GM12878 (cell line): ENCODE results near the gene BRF1. TPM values are rescaled to one million over a fixed set of nuclear protein-coding genes. Genes with fewer than 3 reads are reported as not detected.

Experiments used
- ATAC-seq: fragments of 200-7000 bp; cut with Tn5 transposase; 3 replicates; pipeline ENCODE4 v1.9.1; 2020; ENCODE audit warnings: mild to moderate bottlenecking, moderate library complexity
- BruUV-seq: library from RNA; stranded (reverse); fragments of 400-500 nt; replicated peaks from 2 replicates; lab custom pipeline; 2021; lab: Mats Ljungman, UMichigan
- CTCF ChIA-PET: fragments of 300-600 bp; sonication (Branson Sonifier 250); formaldehyde crosslinking; extraction: SDS; loops from one replicate; lab custom pipeline; 2021; ENCODE audit warnings: inconsistent platforms; lab: Yijun Ruan, JAX
- POLR2A ChIA-PET: fragments of 350-600 bp; formaldehyde crosslinking; extraction: SDS; loops from one replicate; lab custom pipeline; 2021; ENCODE audit warnings: inconsistent platforms; lab: Charles Lee
- RAD21 ChIA-PET: fragments of 300-600 bp; sonication (Branson Sonifier 250); formaldehyde crosslinking; loops from one replicate; lab custom pipeline; 2023; ENCODE audit warnings: antibody characterized with exemption; ENCODE audit not compliant: unreplicated experiment; lab: Charles Lee
- SMC1A ChIA-PET: fragments of 300-600 bp; sonication (Branson Sonifier 250); formaldehyde crosslinking; loops from one replicate; lab custom pipeline; 2023; ENCODE audit not compliant: unreplicated experiment, uncharacterized antibody; lab: Charles Lee
- DNase-seq: peaks from one replicate; pipeline ENCODE4 v3.0.0-alpha.2; 2011; ENCODE audit warnings: low read depth, low spot score
- FAIRE-seq: peaks from 3 replicates; lab custom pipeline; 2011; peaks lifted over from hg19 to GRCh38; lab: Jason Lieb, UNC
- H2AFZ ChIP-seq: 2 replicates; pipeline ENCODE4 v1.6.0; 2011; ENCODE audit warnings: low read depth, low read length, control low read depth; ENCODE audit not compliant: control insufficient read depth
- H3K27ac ChIP-seq: 2 replicates; pipeline ENCODE4 v1.5.1; 2011; ENCODE audit warnings: control low read depth; ENCODE audit not compliant: control insufficient read depth, insufficient read depth
- H3K27me3 ChIP-seq, 2 experiments: replicated peaks in 1 of 2; 2 replicates each; pipeline versions ENCODE4 v1.6.0 to v1.6.1; 2011; ENCODE audit warnings: low read length in 1 of 2; ENCODE audit not compliant: control insufficient read depth in 2 of 2, insufficient read depth in 2 of 2
- H3K36me3 ChIP-seq, 2 experiments: 2 replicates each; pipeline ENCODE4 v1.5.1; 2011; ENCODE audit warnings: low read length in 1 of 2; ENCODE audit not compliant: control insufficient read depth in 2 of 2, insufficient read depth in 2 of 2
- H3K4me1 ChIP-seq: 2 replicates; pipeline ENCODE4 v1.6.1; 2011; ENCODE audit warnings: mild to moderate bottlenecking, low read length, moderate library complexity, mixed read lengths; ENCODE audit not compliant: control insufficient read depth, insufficient read depth
- H3K4me2 ChIP-seq: 2 replicates; pipeline ENCODE4 v1.6.0; 2011; ENCODE audit warnings: control low read depth; ENCODE audit not compliant: control insufficient read depth, insufficient read depth
- H3K4me3 ChIP-seq: fragments of 200-600 bp; sonication (generic); 2 replicates; pipeline ENCODE4 v1.5.1; 2016
- H3K79me2 ChIP-seq: 2 replicates; pipeline ENCODE4 v1.6.0; 2011; ENCODE audit warnings: low read length; ENCODE audit not compliant: control insufficient read depth, insufficient read depth
- H3K9ac ChIP-seq: 2 replicates; pipeline ENCODE4 v1.8.0; 2011; ENCODE audit warnings: low read length, control low read depth, mixed read lengths; ENCODE audit not compliant: control insufficient read depth, insufficient read depth
- H3K9me3 ChIP-seq: replicated peaks from 3 replicates; pipeline ENCODE4 v1.5.1; 2011; ENCODE audit warnings: mild to moderate bottlenecking, low read length; ENCODE audit not compliant: control insufficient read depth, insufficient read depth
- H4K20me1 ChIP-seq: 2 replicates; pipeline ENCODE4 v1.6.0; 2011; ENCODE audit not compliant: control insufficient read depth, insufficient read depth
- KAT2A ChIP-seq: conservative IDR thresholded peaks from 2 replicates; pipeline ENCODE4 v1.6.1; 2011; ENCODE audit warnings: low read depth, low read length; ENCODE audit not compliant: control insufficient read depth
- MYB ChIP-seq: fragments of 150-350 bp; IDR thresholded peaks from 2 replicates; pipeline ENCODE4 v1.6.1; 2014; ENCODE audit warnings: mild to moderate bottlenecking, low read depth, low read length, borderline replicate concordance
- POU2F2 ChIP-seq: IDR thresholded peaks from 3 replicates; pipeline ENCODE4 v1.6.1; 2011; ENCODE audit warnings: low read depth, mild to moderate bottlenecking, low read length, borderline replicate concordance
- TBL1XR1 ChIP-seq: IDR thresholded peaks from 2 replicates; pipeline ENCODE4 v1.6.1; 2012; ENCODE audit warnings: low read depth, low read length, improper control_type of control experiment
- WGBS: methylation state at CpG from one replicate; pipeline ENCODE4 v1.1.6; 2016; ENCODE audit warnings: low lambda C conversion rate; ENCODE audit not compliant: insufficient replicate concordance, insufficient coverage; ENCODE audit errors: missing lambda C conversion rate; 5-methylcytosine and 5-hydroxymethylcytosine counted together
- in situ Hi-C: fragments of 300-500 bp; cut with MboI; formaldehyde crosslinking; loops from 9 replicates; pipeline ENCODE4 v1.14.3; 2018; ENCODE audit warnings: mixed read lengths
- intact Hi-C: fragments of 100-400 bp; cut with micrococcal nuclease; formaldehyde crosslinking; loops from one replicate; pipeline ENCODE4 v1.14.2; 2022; ENCODE audit not compliant: unreplicated experiment
- polyA plus RNA-seq, 11 experiments: library from polyadenylated mRNA; depleted of rRNA in 4 of 11; unstranded in 6 of 11; stranded (reverse) in 5 of 11; fragments of >200 nt; fragmentation: Nextera tagmentation in 4 of 11; fragmentation: Illumina TruSeq in 1 of 11; extraction: Ambion mirVana in 4 of 11; extraction: Trizol in 1 of 11; gene quantifications; 1 replicate in 1 of 11; 2 replicates in 10 of 11; pipeline versions ENCODE4 v1.2.1 to v1.2.3, GENCODE V29; 2011 to 2016; ENCODE audit warnings: inconsistent platforms in 2 of 11, missing spikeins in 2 of 11, low read depth in 1 of 11
- total RNA-seq, 4 experiments: library from RNA; depleted of rRNA in 3 of 4; stranded (reverse); fragments of >200 nt in 3 of 4; fragmentation: Illumina TruSeq in 1 of 4; extraction: Trizol in 1 of 4; gene quantifications; 2 replicates each; pipeline versions ENCODE4 v1.2.1 to v1.2.3, GENCODE V29; 2013 to 2021
- TF ChIP-seq, protein P1 (sequence below): IDR thresholded peaks from 2 replicates; pipeline ENCODE4 v1.6.1; 2011; ENCODE audit warnings: mild to moderate bottlenecking, low read depth, low read length, moderate library complexity; ENCODE audit not compliant: insufficient replicate concordance
- TF ChIP-seq, protein P2 (sequence below): fragments of 450-650 bp; IDR thresholded peaks from 2 replicates; pipeline ENCODE4 v1.6.1; 2016; ENCODE audit warnings: mild to moderate bottlenecking
- TF ChIP-seq, protein P3 (sequence below): IDR thresholded peaks from 2 replicates; pipeline ENCODE4 v1.6.1; 2012; ENCODE audit warnings: improper control_type of control experiment, low read depth, low read length; ENCODE audit not compliant: insufficient replicate concordance

Gene BRF1
- total and polyA plus RNA-seq, 10 of the 15 experiments (the other 5 are each of a cell fraction or from before 2014, with no cell fraction given): 0.21 to 33.5 (median 10.7) TPM

DNA sequence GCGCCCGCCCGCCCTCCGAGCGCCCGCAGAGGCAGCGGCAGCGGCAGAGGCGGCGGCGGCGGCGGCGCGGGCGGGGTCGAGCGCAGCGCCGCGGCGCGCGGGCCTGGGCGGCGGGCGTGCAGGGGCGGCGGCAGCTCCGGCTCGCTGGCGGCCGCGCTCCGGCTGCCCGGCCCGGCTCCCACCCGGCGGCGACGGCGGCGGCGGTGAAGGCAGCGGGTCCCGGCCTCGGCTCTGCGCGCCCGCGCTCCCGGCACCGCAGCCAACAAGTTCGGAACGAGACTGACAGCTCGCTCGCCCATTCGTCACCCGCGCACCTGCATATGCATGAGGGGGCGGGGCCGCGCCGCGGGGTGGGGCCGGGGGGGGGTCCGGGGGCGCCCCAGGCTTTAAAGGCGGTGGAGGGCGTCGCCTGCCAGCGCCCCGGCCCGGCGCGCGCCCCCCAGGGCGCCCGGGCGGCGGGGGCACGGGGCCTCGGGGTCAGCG, 132.3 kb downstream of the BRF1 start, which contains the start of gene JAG2:
JAG2 (minus strand) TSS at position 281 of the 483 bp plus-strand sequence. CDS start 356 bp downstream, outside the sequence.
- POLR2A ChIA-PET: no interaction called here
- no peak within 1 kb of the TSS for H3K9ac ChIP-seq

More for the DNA sequence above, 132.3 kb downstream of the BRF1 start, which contains the start of gene JAG2:
- SMC1A ChIA-PET: no interaction called here
- Histone ChIP-seq H3K9me3 (no peaks in the 10 kb centered on the region), H3K4me1 (no peaks in the 10 kb centered on the region), H3K36me3 (no peaks in the 10 kb centered on the region), H4K20me1 (no peaks in the 10 kb centered on the region), H3K4me3 (no peak within 1 kb of the TSS; the same call in 1 of the 2 replicates), H3K27me3 (peaks cover 2 to 3% of the 10 kb centered on the region in 2 experiments; a peak in 2 of 4 replicates), H3K27ac (no peak within 1 kb of the TSS), H2AFZ (no peak within 1 kb of the TSS; the same call in 1 of the 2 replicates), H3K4me2 (peak within 1 kb of the TSS; percentile 64; the same call in 1 of the 2 replicates), H3K79me2 (no peaks in the 10 kb centered on the region)
- no peak for DNase-seq
- no TSS peak for BruUV-seq
- TF ChIP-seq, protein P1, sequence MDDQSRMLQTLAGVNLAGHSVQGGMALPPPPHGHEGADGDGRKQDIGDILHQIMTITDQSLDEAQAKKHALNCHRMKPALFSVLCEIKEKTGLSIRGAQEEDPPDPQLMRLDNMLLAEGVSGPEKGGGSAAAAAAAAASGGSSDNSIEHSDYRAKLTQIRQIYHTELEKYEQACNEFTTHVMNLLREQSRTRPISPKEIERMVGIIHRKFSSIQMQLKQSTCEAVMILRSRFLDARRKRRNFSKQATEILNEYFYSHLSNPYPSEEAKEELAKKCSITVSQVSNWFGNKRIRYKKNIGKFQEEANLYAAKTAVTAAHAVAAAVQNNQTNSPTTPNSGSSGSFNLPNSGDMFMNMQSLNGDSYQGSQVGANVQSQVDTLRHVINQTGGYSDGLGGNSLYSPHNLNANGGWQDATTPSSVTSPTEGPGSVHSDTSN: peak; percentile 83
- TF ChIP-seq TBL1XR1 (no peak), MYB (no peak), KAT2A (no peak), POU2F2 (peak; percentile 98)
- TF ChIP-seq, protein P2, sequence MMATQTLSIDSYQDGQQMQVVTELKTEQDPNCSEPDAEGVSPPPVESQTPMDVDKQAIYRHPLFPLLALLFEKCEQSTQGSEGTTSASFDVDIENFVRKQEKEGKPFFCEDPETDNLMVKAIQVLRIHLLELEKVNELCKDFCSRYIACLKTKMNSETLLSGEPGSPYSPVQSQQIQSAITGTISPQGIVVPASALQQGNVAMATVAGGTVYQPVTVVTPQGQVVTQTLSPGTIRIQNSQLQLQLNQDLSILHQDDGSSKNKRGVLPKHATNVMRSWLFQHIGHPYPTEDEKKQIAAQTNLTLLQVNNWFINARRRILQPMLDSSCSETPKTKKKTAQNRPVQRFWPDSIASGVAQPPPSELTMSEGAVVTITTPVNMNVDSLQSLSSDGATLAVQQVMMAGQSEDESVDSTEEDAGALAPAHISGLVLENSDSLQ: no peak
- TF ChIP-seq, protein P3, sequence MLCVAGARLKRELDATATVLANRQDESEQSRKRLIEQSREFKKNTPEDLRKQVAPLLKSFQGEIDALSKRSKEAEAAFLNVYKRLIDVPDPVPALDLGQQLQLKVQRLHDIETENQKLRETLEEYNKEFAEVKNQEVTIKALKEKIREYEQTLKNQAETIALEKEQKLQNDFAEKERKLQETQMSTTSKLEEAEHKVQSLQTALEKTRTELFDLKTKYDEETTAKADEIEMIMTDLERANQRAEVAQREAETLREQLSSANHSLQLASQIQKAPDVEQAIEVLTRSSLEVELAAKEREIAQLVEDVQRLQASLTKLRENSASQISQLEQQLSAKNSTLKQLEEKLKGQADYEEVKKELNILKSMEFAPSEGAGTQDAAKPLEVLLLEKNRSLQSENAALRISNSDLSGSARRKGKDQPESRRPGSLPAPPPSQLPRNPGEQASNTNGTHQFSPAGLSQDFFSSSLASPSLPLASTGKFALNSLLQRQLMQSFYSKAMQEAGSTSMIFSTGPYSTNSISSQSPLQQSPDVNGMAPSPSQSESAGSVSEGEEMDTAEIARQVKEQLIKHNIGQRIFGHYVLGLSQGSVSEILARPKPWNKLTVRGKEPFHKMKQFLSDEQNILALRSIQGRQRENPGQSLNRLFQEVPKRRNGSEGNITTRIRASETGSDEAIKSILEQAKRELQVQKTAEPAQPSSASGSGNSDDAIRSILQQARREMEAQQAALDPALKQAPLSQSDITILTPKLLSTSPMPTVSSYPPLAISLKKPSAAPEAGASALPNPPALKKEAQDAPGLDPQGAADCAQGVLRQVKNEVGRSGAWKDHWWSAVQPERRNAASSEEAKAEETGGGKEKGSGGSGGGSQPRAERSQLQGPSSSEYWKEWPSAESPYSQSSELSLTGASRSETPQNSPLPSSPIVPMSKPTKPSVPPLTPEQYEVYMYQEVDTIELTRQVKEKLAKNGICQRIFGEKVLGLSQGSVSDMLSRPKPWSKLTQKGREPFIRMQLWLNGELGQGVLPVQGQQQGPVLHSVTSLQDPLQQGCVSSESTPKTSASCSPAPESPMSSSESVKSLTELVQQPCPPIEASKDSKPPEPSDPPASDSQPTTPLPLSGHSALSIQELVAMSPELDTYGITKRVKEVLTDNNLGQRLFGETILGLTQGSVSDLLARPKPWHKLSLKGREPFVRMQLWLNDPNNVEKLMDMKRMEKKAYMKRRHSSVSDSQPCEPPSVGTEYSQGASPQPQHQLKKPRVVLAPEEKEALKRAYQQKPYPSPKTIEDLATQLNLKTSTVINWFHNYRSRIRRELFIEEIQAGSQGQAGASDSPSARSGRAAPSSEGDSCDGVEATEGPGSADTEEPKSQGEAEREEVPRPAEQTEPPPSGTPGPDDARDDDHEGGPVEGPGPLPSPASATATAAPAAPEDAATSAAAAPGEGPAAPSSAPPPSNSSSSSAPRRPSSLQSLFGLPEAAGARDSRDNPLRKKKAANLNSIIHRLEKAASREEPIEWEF: no peak
- RAD21 ChIA-PET: no interaction called here
- ATAC-seq: no peak
- in situ Hi-C loops: no loop called here
- intact Hi-C loops: loop anchor here (10.0 kb wide), 1 partner anchor 74 kb away; no protein-coding TSS in a partner anchor
- no peak for FAIRE-seq
- WGBS: 2% methylated on average over 8 of the region's 84 CpGs
- CTCF ChIA-PET: interaction anchor here (1.0 to 1.9 kb wide), 2 partner anchors 14 to 78 kb away, joined by 3 to 4 read pairs; no protein-coding TSS in a partner anchor
